Stimulated activated CD4-positive, alpha-beta T cell treated with anti-CD3 and anti-CD28 coated beads, Interleukin-4, amount 100 ng/mL, for 1 hour (primary cell): ENCODE measurements around the gene TIAM2.
A peak's percentile ranks its signal among the peaks of the same experiment; 100 is the strongest.
"Not testable (repeated sequence)": the region's sequence is repeated elsewhere in the genome, so short reads cannot be mapped to it uniquely, and the experiment has no call there.

Experiments
- DNase-seq: peaks from one replicate; pipeline ENCODE4 v3.0.0-alpha.2; 2020

Gene TIAM2

GRCh38 chr6:155106456-155107115 is 111.5 kb downstream of the TIAM2 start:
- no peak for DNase-seq

- no peak for DNase-seq
Measured at GRCh38 chr6:155107432-155108069, 112.4 kb downstream of the TIAM2 start.

GRCh38 chr6:155108070-155108820 is 113.1 kb downstream of the TIAM2 start:
- no peak for DNase-seq

- no peak for DNase-seq
Measured at GRCh38 chr6:155110721-155111120, 115.6 kb downstream of the TIAM2 start.

- DNase-seq: no peak
Measured at GRCh38 chr6:155112757-155113156, 117.6 kb downstream of the TIAM2 start.

- DNase-seq: no peak
Measured at GRCh38 chr6:155115893-155116570, 120.9 kb downstream of the TIAM2 start.

GRCh38 chr6:155116571-155116910 is 121.4 kb downstream of the TIAM2 start:
- DNase-seq: no peak

GRCh38 chr6:155117256-155117655 is 122.1 kb downstream of the TIAM2 start:
- no peak for DNase-seq

- DNase-seq: no peak
Measured at GRCh38 chr6:155117785-155118184, 122.7 kb downstream of the TIAM2 start.

- DNase-seq: not testable (repeated sequence)
Measured at GRCh38 chr6:155119201-155119600, 124.1 kb downstream of the TIAM2 start.

GRCh38 chr6:155120034-155120433 is 124.9 kb downstream of the TIAM2 start:
- no peak for DNase-seq

GRCh38 chr6:155121294-155121693 is 126.2 kb downstream of the TIAM2 start:
- DNase-seq: no peak

- DNase-seq: no peak
Measured at GRCh38 chr6:155121699-155122098, 126.6 kb downstream of the TIAM2 start.

- DNase-seq: no peak
Measured at GRCh38 chr6:155122199-155122950, 127.3 kb downstream of the TIAM2 start.

GRCh38 chr6:155123520-155123919 is 128.4 kb downstream of the TIAM2 start:
- no peak for DNase-seq

- no peak for DNase-seq
Measured at GRCh38 chr6:155125906-155126305, 130.8 kb downstream of the TIAM2 start.

GRCh38 chr6:155126727-155127439 is 131.8 kb downstream of the TIAM2 start:
- DNase-seq: peak; percentile 42

- no peak for DNase-seq
Measured at GRCh38 chr6:155128977-155129376, 133.9 kb downstream of the TIAM2 start.

- DNase-seq: no peak
Measured at GRCh38 chr6:155129744-155130143, 134.6 kb downstream of the TIAM2 start.

- no peak for DNase-seq
Measured at GRCh38 chr6:155130161-155130853, 135.2 kb downstream of the TIAM2 start.

GRCh38 chr6:155132617-155133016 is 137.5 kb downstream of the TIAM2 start:
- no peak for DNase-seq

- DNase-seq: no peak
Measured at GRCh38 chr6:155141002-155141401, 145.9 kb downstream of the TIAM2 start.
